ENCODE measurements around the gene NCAPH2. TPM values are rescaled to one million over a fixed set of nuclear protein-coding genes. Genes with fewer than 3 reads are reported as not detected.
A peak's percentile ranks its signal among the peaks of the same experiment; 100 is the strongest.

The NCAPH2 gene
- total RNA-seq, 8 experiments from 2014 or later: 12.1 to 59.7 (median 39.5) TPM

DNA sequence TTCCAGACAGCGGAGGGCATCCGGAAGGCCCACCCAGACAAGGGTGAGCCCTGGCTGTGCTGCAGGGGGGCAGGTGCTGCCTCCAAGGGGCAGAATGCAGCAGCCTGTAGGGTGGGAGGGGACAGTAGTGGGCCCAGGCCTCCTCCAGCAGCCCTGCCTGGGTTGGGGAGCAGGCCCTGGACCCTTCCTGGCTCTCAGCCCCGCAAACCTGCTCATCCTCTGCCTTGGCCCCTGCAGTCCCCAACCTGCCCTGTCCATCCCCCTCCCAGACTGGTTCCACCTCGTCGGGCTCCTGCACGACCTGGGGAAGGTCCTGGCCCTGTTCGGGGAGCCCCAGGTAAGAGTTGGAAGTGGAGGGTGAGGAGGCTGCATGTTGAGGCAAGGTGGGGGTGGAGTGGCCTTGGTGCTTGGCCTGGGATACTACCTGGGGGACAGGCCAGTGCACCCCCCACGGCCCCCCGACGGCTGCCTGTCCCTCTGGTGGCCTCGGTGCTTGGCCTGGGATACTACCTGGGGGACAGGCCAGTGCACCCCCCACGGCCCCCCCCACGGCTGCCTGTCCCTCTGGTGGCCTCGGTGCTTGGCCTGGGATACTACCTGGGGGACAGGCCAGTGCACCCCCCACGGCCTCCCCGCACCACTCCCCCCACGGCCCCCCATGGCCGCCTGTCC is 19.9 kb upstream of the NCAPH2 start:
- in situ Hi-C loops (cut with MboI; ENCODE audit: low pct_unique_long_range_greater_than_20kb in 2 of 9, low sequenced_read_pairs in 9 of 9, unreplicated experiment in 9 of 9): no loop called here
- H3K4me3 ChIP-seq: no peak overlapping the region
- H3K4me1 ChIP-seq (replicated peaks in 1 of 2): no peaks in the 10 kb centered on the region
- peak in 2 of 8 experiments; percentile 10 to 13 for ATAC-seq (replicated peaks in 6 of 8)
- WGBS, 10 experiments: no CpG with 5 or more reads among the region's 18 CpGs
- H3K27ac ChIP-seq: no peak overlapping the region

DNA sequence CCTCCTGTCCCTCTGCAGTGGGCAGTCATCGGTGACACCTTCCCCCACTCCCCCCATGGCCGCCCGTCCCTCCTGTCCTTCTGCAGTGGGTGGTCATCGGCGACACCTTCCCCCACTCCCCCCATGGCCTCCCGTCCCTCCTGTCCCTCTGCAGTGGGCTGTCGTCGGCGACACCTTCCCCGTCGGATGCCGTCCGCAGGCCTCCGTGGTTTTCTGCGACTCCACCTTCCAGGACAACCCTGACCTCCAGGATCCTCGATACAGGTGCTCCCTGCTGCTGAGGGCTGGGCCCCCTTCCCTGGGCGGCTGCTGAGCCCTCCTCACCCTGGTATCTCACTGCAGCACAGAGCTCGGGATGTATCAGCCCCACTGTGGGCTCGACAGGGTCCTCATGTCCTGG is 19.1 kb upstream of the NCAPH2 start:
- H3K4me1 ChIP-seq (replicated peaks in 1 of 2): no peaks in the 10 kb centered on the region
- WGBS, 10 experiments: no CpG with 5 or more reads among the region's 19 CpGs
- no peak overlapping the region for H3K27ac ChIP-seq
- in situ Hi-C loops (cut with MboI; ENCODE audit: low pct_unique_long_range_greater_than_20kb in 2 of 9, low sequenced_read_pairs in 9 of 9, unreplicated experiment in 9 of 9): no loop called here
- no peak overlapping the region for H3K4me3 ChIP-seq
- no peak for ATAC-seq (replicated peaks in 6 of 8)

DNA sequence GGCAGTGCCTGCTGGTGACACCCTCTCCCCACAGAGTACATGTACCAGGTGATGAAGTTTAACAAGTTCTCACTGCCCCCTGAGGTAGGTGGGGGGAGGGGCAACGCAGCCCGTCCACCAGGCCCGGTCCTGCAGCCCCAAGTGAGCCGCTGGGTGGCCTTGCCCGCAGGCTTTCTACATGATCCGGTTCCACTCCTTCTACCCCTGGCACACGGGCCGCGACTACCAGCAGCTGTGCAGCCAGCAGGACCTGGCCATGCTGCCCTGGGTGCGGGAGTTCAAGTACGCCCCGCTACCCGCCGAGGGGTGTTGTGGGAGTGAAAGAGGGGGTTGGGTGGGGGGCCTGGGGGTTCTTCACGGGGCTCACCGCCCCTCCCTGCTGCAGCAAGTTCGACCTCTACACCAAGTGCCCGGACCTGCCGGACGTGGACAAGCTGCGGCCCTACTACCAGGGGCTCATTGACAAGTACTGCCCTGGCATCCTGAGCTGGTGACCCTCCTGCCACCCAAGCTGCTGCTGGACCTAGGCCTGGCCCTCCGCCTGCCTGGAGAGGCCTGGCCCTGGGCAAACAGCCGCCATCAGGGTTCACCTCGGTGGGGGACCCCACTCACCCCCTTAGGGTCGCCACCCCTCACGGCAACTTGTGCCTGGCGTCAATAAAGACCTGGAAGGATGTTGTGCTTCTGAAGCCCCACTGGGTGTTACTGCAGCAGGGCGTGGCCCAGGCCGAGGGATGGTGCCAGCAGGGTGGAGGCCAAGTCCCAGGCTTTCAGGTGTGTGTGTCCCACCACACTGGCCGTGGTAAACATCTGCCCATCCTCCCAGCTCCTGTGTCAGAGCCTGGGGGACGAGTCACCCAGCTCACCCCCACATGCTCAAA is 18.4 kb upstream of the NCAPH2 start:
- Histone ChIP-seq H3K27ac (no peak overlapping the region), H3K4me1 (replicated peaks in 1 of 2) (no peaks in the 10 kb centered on the region), H3K4me3 (no peak overlapping the region)
- WGBS, 10 experiments: 0 to 85% (median 81%) methylated on average over 1 to 7 of the region's 31 CpGs; no CpG with 5 or more reads in 7 of the 10 experiments
- ATAC-seq (replicated peaks in 6 of 8): no peak
- in situ Hi-C loops (cut with MboI; ENCODE audit: low pct_unique_long_range_greater_than_20kb in 2 of 9, low sequenced_read_pairs in 9 of 9, unreplicated experiment in 9 of 9): no loop called here

DNA sequence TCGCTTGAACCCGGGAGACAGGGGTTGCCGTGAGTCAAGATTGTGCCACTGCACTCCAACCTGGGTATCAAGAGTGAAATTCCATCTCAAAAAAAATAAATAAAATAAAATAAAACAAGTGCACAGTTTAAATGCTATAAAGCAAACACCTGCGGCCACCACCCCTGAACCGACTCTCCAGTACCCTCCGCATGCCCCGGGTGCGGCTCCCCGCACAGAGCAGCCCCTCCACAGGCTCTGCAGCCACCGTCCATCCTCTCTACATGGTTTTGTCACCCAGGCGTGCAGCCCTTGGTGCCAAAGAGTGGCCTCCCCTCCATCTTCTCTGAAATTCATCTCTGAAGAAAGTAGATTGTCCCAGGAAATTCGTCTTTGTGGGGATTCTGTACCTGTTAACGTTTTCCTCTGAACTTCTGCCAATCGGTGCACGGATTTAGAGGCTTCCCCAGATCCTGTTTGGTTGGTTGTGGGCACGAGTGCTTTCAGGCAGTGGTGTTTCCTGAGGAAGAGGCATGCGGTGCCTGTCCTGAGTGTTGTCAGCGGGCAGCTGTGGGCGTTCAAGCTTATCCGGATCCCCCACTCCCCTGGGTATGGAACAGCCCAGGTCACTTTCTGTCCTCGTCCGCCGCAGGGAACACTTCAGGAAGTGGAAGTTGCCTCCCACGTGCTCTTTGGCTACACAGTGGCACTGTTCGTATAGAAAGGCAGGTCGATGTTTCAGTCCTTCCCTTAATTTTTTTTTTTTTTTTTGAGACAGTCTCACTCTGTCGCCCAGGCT is 17.3 kb upstream of the NCAPH2 start:
- H3K27ac ChIP-seq: no peak overlapping the region
- in situ Hi-C loops (cut with MboI; ENCODE audit: low pct_unique_long_range_greater_than_20kb in 2 of 9, low sequenced_read_pairs in 9 of 9, unreplicated experiment in 9 of 9): no loop called here
- ATAC-seq (replicated peaks in 6 of 8): no peak
- H3K4me3 ChIP-seq: no peak overlapping the region
- no peaks in the 10 kb centered on the region for H3K4me1 ChIP-seq (replicated peaks in 1 of 2)
- 74 to 86% (median 78%) methylated on average over 2 to 15 of the region's 27 CpGs; no CpG with 5 or more reads in 3 of the 10 experiments for WGBS, 10 experiments

DNA sequence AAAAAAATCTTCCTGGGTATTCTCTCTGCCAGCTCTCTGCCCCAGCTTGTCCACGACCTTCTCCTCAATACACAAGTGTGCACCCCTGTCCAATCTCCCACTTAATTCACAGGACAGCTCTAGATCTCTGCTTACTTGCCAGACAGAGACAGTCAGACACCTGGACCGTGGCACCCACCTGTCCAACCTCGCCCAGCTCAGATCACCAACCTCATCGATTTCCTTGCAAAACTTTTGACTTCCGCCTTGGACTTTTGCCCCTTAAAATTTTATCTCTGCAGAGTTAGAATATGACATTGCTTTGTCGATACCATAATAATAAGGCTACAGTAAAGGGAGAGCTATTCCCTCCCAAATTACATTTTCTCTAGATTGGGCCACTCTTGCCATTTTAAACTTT is 10.9 kb upstream of the NCAPH2 start:
- peaks cover 0 to 2% of the 10 kb centered on the region in 2 donors for H3K4me1 ChIP-seq (replicated peaks in 1 of 2)
- H3K27ac ChIP-seq: no peak overlapping the region
- WGBS, 10 experiments: 35 to 100% (median 86%) methylated on average over 1 to 6 of the region's 6 CpGs; no CpG with 5 or more reads in 1 of the 10 experiments
- in situ Hi-C loops (cut with MboI; ENCODE audit: low pct_unique_long_range_greater_than_20kb in 2 of 9, low sequenced_read_pairs in 9 of 9, unreplicated experiment in 9 of 9): no loop called here
- no peak for ATAC-seq (replicated peaks in 6 of 8)
- H3K4me3 ChIP-seq: no peak overlapping the region

DNA sequence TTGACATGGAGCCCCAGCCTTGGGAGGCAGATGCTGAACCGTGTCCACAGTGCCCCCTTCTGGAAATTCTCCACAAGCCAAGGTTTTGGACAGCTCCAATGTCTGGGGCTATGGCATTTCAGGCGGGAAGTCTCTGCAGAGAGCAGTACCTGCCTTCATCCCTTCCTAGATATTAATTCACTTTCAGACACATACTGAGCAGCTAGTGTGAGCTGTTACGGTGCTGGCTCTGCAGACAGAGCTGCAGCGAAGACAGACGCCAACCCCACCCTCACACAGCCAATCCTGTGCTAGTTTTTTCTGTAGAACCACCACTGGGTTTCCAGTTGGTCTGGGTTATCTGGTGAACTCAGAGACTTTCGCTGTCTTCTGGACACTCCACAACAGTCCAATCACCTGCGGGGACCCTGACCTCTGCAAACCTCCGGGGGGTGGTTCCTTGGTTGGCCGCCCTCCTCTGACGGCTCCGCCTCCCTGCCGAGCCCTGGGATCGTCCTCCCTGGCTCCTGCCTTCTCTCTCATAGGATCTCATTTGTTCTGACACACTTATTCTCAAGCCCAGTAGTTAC is 9.6 kb upstream of the NCAPH2 start:
- ATAC-seq (replicated peaks in 6 of 8): peak; percentile 76 to 95 (median 88)
- H3K4me3 ChIP-seq: no peak overlapping the region
- peaks cover 0 to 2% of the 10 kb centered on the region in 2 donors for H3K4me1 ChIP-seq (replicated peaks in 1 of 2)
- in situ Hi-C loops (cut with MboI; ENCODE audit: low pct_unique_long_range_greater_than_20kb in 2 of 9, low sequenced_read_pairs in 9 of 9, unreplicated experiment in 9 of 9): no loop called here
- WGBS, 10 experiments: 0 to 35% (median 10%) methylated on average over 2 to 7 of the region's 13 CpGs; no CpG with 5 or more reads in 3 of the 10 experiments
- no peak overlapping the region for H3K27ac ChIP-seq

DNA sequence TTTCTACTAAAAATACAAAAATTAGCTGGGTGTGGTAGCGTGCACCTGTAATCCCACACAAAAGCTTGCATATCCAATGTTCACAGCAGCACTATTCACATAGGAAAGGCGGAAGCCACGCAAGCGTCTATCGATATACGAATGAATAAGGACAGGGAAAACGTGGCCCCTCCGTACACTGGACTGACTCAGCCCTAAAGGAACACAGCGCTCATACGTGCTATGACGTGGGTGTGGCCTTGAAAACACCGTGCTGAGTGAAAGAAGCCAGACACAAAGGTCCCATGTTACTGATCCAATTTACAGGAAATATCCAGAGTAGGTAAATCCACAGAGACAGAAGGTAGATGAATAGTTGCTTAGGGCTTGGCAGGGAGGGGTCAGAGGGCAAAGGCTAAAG is 7.6 kb upstream of the NCAPH2 start:
- ATAC-seq (replicated peaks in 6 of 8): no peak
- Histone ChIP-seq H3K4me1 (replicated peaks in 1 of 2) (peaks cover 0 to 2% of the 10 kb centered on the region in 2 donors), H3K27ac (no peak overlapping the region), H3K4me3 (no peak overlapping the region)
- in situ Hi-C loops (cut with MboI; ENCODE audit: low pct_unique_long_range_greater_than_20kb in 2 of 9, low sequenced_read_pairs in 9 of 9, unreplicated experiment in 9 of 9): no loop called here
- 84 to 100% (median 97%) methylated on average over 1 to 10 of the region's 12 CpGs; no CpG with 5 or more reads in 6 of the 10 experiments for WGBS, 10 experiments

DNA sequence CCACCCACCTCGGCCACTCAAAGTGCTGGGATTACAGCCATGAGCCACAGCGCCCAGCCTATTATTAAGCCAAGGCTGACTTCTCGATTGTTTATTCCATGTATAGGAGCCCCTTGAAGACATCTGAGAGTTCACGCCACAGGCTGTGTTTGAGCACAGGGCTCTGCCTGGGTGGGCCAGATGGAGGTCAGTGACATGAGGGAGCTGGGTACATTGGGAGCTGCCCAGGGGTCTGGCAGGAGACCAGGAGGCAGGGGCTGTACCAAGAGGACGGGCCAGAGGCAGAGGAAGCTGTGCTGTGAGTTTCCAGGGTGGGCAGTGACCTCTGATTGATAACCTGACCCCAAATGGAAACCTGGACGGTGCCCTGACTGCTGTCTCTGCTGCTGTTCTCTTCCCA is 5.9 kb upstream of the NCAPH2 start:
- Histone ChIP-seq H3K4me1 (replicated peaks in 1 of 2) (peaks cover 6 to 8% of the 10 kb centered on the region in 2 donors), H3K27ac (no peak overlapping the region), H3K4me3 (no peak overlapping the region)
- no peak for ATAC-seq (replicated peaks in 6 of 8)
- 90 to 100% (median 93%) methylated on average over 1 to 3 of the region's 6 CpGs; no CpG with 5 or more reads in 6 of the 10 experiments for WGBS, 10 experiments
- in situ Hi-C loops (cut with MboI; ENCODE audit: low pct_unique_long_range_greater_than_20kb in 2 of 9, low sequenced_read_pairs in 9 of 9, unreplicated experiment in 9 of 9): no loop called here

DNA sequence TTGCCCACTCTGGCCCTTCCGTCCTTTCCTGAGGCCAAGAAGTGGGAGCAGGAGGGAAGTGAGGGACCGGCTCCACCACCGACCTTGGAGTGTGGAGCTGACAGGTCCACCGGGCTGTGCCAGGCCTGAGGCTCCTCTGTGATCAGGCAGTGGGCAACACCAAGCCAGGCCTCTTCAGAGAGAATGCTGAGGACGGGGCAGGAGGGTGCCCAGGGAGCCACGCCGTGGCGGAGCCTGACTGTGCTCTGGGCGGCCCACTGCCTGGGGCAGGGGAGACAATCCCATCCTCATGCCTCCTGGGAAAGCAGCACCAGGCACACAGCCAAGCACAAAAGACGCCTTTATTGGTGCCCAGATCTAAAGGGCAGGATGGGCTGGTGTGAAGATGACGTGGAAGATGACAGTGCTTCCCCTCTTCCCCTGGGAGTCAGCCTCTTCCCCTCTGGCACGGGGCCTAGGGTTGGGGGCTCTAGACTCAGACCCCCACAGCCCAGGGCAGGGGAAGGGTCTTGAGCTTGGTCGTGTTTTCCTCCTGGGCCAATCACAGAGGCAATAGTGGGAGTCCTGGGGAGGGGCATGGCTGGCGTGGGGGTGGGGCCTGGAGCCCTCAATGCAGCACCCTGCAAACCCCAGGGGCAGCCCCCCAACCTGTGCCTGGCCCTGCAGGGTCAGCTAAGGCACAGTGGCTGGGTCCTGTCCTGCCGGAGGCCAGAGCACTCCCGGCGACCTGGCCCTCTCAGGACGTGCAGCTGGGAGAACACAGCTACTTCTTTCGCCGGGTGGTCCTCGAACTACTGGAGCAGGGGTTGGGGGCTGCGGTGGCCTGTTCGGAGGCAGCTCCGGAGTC is 5.2 kb upstream of the NCAPH2 start:
- 95 to 100% methylated on average over 2 to 4 of the region's 24 CpGs; no CpG with 5 or more reads in 8 of the 10 experiments for WGBS, 10 experiments
- Histone ChIP-seq H3K4me1 (replicated peaks in 1 of 2) (peaks cover 6 to 8% of the 10 kb centered on the region in 2 donors), H3K27ac (no peak overlapping the region), H3K4me3 (no peak overlapping the region)
- ATAC-seq (replicated peaks in 6 of 8): no peak
- in situ Hi-C loops (cut with MboI; ENCODE audit: low pct_unique_long_range_greater_than_20kb in 2 of 9, low sequenced_read_pairs in 9 of 9, unreplicated experiment in 9 of 9): no loop called here

DNA sequence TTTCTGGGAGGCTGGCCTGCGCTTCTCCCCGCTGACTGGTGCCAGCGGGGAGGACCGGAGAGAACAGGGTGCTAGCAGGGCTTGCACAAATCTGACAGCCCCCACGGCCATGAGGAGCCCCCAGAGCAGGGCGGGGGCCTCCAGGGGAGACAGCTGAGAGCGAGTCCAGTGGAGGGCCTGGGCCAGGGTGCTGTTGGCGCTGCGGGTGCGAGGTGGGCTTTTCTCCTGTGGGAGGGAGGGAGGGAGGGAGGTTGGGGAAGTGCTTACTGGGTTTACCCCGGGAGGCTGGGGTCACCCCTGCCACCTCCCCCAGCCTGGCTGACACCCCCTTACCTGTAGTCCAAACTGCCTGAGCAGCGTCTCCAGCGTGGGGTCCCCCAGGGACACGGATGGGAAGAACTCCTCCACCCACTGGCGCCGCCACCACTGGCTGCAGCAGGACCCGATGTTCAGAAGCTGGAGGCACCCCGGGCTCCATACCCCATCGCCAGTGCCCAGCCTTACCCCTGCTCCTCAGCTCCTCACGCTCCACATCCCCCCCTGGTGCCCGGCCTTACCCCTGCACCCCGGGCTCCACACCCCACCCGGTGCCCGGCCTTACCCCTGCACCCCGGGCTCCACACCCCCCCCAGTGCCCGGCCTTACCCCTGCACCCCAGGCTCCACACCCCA is 4.4 kb upstream of the NCAPH2 start:
- no peak for ATAC-seq (replicated peaks in 6 of 8)
- WGBS, 10 experiments: 100% methylated on average over 2 of the region's 26 CpGs; no CpG with 5 or more reads in 9 of the 10 experiments
- Histone ChIP-seq H3K27ac (no peak overlapping the region), H3K4me1 (replicated peaks in 1 of 2) (peaks cover 6 to 8% of the 10 kb centered on the region in 2 donors), H3K4me3 (no peak overlapping the region)
- in situ Hi-C loops (cut with MboI; ENCODE audit: low pct_unique_long_range_greater_than_20kb in 2 of 9, low sequenced_read_pairs in 9 of 9, unreplicated experiment in 9 of 9): no loop called here

DNA sequence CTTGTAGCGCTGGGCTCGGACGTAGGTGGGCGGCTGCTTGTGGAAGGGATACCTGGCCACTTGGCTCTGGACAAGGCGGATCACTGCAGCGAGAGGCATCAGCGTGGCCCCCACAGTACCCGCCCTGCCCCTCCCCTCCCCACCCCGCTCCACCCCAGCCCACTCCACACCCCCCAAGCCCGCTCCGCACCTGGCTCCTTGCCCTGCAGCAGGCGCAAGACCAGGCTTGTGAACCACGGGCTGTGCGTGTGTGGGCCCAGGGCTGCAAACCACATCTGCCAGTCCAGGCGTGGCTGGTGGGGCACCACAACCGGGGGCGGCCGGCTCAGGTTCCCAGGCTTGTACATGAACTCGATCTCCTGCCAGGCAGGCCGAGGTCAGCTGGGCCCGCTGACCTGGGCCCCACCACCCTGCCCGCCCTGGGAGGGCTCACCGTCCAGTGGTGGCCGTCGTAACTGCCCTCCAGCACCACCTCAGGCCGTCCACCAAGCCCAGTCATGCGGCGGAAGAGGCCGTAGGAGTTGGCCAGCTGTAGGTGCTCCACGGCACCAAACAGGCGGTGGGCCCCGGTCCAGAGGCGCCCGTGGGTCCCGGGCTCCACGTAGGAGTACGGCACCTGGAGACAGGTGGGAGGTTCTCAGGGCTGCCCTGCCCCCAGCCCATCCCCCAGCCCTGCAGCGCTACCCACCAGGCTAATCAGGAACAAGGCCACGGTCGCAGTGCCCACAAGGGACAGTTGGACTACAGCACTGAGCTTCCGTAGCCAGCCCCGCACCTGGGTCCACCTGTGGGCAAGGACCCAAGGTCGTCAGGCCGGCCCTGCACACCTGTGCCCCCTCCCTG is 3.4 kb upstream of the NCAPH2 start:
- no peak overlapping the region for H3K4me3 ChIP-seq
- in situ Hi-C loops (cut with MboI; ENCODE audit: low pct_unique_long_range_greater_than_20kb in 2 of 9, low sequenced_read_pairs in 9 of 9, unreplicated experiment in 9 of 9): no loop called here
- H3K27ac ChIP-seq: no peak overlapping the region
- ATAC-seq (replicated peaks in 6 of 8): no peak
- peaks cover 13% of the 10 kb centered on the region in 2 donors for H3K4me1 ChIP-seq (replicated peaks in 1 of 2)
- WGBS, 10 experiments: 50 to 100% methylated on average over 1 to 2 of the region's 44 CpGs; no CpG with 5 or more reads in 8 of the 10 experiments

Data from motor neuron (in vitro differentiated cells).